Measurements from ENCODE around the gene HECA.
A peak's percentile ranks its signal among the peaks of the same experiment; 100 is the strongest.

The HECA gene

DNA sequence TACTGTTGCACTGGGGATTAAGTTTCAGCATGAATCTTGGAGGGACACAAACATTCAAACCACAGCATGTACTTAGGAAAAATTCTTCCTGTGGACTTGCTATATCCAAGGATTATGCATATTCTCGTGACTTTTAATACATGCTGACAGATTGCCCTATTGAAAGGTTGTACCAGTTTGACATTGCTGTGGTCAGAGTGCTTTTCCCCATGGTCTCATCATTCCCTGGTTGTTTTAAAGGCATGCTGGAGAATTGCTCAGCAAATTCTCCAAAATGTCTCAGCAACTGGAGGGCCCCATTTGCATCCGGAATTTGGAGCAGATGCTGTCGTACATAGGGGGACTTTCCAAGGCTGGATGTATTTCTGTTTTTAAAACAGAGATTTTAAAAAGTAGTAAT, 7.4 kb downstream of the HECA start:
- FAIRE-seq, result no peak
- TF ChIP-seq TAF1 (IDR thresholded peaks at IDR 0.05; ENCODE audit: borderline replicate concordance, low read depth, low read length) (no peak), POLR2AphosphoS5 (IDR thresholded peaks at IDR 0.05; ENCODE audit: low read depth, low read length) (no peak), POLR2A (IDR thresholded peaks at IDR 0.05; ENCODE audit: low read depth, low read length) (no peak)

DNA sequence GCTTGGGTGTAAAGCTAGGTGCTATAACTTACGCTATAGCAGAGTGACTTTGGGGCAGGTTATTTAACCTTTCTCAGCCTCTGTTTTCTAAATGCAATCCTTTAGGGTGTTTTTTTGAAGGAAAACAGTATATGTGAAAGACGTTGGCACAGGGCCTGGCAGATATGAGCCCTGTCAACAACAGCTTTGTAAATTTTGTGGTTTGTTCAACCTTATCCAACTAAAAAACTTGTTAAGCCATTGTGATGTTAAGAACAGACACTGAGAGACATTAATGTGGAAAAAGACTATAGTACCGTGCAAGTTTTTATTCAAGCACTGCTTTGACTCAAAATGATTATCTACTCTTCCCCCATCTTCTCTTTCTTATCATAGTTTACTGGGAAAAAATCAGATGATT, 8.2 kb downstream of the HECA start:
- FAIRE-seq, result no peak
- no peak for DNase-seq (ENCODE audit: insufficient read length)
- TF ChIP-seq POLR2AphosphoS5 (IDR thresholded peaks at IDR 0.05; ENCODE audit: low read depth, low read length) (no peak), TAF1 (IDR thresholded peaks at IDR 0.05; ENCODE audit: borderline replicate concordance, low read depth, low read length) (no peak), POLR2A (IDR thresholded peaks at IDR 0.05; ENCODE audit: low read depth, low read length) (no peak)

More for the DNA sequence above, 7.4 kb downstream of the HECA start:
- no peak for DNase-seq (ENCODE audit: insufficient read length)

DNA sequence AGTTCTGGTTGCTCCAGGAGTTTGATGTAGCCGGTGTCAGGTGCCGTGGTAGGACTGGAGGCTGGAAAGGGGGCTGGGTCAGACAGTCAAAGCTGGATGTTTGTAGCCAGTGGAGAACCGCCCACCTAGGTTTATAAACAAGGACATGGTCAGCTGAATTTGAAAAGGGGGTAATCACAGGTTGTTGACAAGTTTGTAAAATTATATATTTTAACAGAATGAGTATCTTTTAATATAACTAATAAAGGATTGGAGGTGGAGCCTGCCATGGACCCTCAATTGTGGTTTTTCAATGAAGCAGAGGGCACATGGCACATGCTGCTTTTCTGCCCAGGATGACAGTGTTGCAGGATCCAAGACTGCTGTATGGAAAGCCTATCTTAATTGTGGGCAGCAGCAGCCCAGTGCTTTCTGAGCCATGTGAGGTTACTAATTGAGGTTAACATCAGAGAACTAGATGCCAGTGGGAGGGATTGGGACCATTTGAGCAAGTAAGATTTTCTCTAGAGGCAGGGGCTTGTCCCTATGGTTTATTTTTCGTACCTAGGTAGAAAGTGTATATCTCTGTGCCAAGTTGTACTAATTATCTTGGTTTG, 9.7 kb downstream of the HECA start:
- TF ChIP-seq TAF1 (IDR thresholded peaks at IDR 0.05; ENCODE audit: borderline replicate concordance, low read depth, low read length) (no peak), POLR2A (IDR thresholded peaks at IDR 0.05; ENCODE audit: low read depth, low read length) (no peak), POLR2AphosphoS5 (IDR thresholded peaks at IDR 0.05; ENCODE audit: low read depth, low read length) (no peak)
- DNase-seq (ENCODE audit: insufficient read length) (no peak), FAIRE-seq (peak; percentile 70)

DNA sequence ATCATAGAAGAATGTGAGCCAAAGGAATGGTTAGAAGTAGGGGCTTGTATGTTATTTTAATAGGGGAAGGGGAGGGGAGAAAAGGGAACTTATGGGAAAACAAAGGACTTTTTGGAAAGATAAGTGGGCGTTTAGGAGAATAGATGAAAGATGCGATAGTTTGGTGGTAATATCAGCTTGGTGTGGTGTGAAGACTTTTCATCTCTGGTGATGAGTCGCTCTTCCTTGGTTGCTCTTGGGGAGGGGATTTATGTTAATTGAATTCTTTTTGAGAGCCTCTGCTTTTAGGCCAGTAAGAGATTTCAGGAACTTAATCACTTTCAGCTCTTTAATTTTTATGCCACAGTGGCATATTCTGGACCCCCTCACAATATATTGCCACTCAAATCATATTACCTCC, 10.8 kb downstream of the HECA start:
- FAIRE-seq (no peak), DNase-seq (ENCODE audit: insufficient read length) (no peak)
- TF ChIP-seq POLR2AphosphoS5 (IDR thresholded peaks at IDR 0.05; ENCODE audit: low read depth, low read length), result no peak
- TF ChIP-seq TAF1 (IDR thresholded peaks at IDR 0.05; ENCODE audit: borderline replicate concordance, low read depth, low read length), result no peak
- TF ChIP-seq POLR2A (IDR thresholded peaks at IDR 0.05; ENCODE audit: low read depth, low read length), result no peak

DNA sequence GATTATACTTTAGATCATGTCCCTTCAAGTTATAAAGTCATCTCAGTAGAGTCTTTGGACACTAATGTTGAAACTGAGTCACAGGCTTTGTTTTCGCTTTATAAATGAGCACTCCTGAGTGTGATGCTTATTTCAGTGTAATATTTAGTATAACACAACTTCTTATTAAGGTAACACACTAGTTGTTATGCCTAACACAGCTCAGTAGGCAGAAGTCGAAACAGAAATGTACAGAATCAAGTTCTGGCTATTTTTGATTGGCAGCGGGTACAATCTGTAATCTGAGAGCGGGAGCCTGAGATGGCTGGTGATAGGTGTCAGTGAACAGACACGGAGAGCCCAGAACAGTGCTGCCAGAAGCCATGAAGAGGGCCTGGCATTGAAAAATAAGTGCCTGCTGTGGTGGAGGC, 11.4 kb downstream of the HECA start:
- DNase-seq (ENCODE audit: insufficient read length), result no peak
- no peak for FAIRE-seq
- no peak for TF ChIP-seq TAF1 (IDR thresholded peaks at IDR 0.05; ENCODE audit: borderline replicate concordance, low read depth, low read length)
- no peak for TF ChIP-seq POLR2AphosphoS5 (IDR thresholded peaks at IDR 0.05; ENCODE audit: low read depth, low read length)
- no peak for TF ChIP-seq POLR2A (IDR thresholded peaks at IDR 0.05; ENCODE audit: low read depth, low read length)

DNA sequence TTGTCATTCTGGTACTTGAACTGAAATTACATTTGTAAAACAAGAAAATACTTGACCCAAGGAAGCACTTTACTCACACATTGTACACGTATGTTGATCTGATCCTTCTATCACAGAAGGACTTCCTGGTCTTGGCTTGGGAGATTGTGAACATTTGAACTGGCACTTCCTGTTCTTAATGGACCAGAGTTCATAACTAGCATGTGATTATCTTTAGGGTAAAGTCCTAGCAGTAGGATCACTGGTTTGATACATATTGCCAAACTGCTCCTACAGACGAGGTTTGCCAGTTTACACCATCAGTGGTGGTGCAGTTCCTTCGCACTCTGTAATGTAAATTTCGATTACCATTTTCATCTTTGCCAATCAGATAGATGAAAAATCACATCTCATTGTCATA, 12.7 kb downstream of the HECA start:
- DNase-seq (ENCODE audit: insufficient read length) (no peak), FAIRE-seq (no peak)
- TF ChIP-seq POLR2AphosphoS5 (IDR thresholded peaks at IDR 0.05; ENCODE audit: low read depth, low read length) (no peak), POLR2A (IDR thresholded peaks at IDR 0.05; ENCODE audit: low read depth, low read length) (no peak), TAF1 (IDR thresholded peaks at IDR 0.05; ENCODE audit: borderline replicate concordance, low read depth, low read length) (no peak)

DNA sequence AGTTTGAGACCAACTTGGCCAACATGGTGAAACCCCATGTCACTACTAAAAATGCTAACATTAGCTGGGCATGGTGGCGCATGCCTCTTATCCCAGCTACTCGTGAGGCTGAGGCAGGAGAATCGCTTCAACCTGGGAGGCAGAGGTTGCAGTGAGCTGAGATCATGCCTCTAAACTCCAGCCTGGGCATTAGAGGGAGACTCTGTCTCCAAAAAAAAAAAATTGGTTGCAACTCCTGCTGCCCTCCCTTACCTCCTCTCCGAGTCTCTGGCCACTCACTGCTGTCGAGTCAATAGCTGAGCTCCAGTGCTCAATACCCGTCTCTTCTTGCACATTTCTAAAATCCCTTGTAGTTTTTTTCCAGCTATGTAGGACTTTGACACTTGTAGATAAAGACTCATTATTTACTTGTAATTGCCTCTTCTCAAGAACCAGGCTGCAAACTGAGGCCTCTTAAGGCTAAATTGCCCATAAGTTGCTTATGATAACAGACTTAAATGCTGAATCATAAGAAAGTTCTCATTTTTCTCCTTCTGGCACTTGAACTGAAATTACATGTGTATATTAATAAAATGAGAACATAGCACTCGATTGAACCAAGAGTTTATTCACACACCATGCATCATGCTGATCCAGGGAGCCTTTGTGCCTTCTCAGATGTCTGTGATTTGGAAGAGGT, 13.8 kb downstream of the HECA start:
- DNase-seq (ENCODE audit: insufficient read length), result no peak
- FAIRE-seq, result no peak
- TF ChIP-seq POLR2A (IDR thresholded peaks at IDR 0.05; ENCODE audit: low read depth, low read length) (no peak), TAF1 (IDR thresholded peaks at IDR 0.05; ENCODE audit: borderline replicate concordance, low read depth, low read length) (no peak)

DNA sequence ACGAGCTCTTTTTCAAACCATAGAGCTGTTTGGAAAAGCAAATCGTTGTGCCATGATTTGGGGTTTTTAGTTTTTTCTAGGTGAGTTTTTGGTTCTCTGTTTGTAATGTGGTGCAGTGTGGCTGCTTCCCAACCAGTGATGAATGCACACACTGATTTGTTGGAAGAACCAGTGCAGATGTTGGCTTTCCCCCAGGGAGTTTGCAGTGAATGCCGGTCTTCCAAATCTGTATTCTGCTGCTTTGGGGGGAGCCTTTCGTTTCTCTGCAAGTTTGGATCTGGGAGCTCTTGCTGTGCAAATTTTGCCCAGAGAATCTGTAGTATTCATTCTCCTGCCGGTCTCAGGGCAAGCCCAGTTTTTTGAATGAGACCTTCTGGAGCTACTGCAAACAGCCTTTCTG, 14.5 kb downstream of the HECA start:
- FAIRE-seq (no peak), DNase-seq (ENCODE audit: insufficient read length) (no peak)
- TF ChIP-seq TAF1 (IDR thresholded peaks at IDR 0.05; ENCODE audit: borderline replicate concordance, low read depth, low read length) (no peak), POLR2AphosphoS5 (IDR thresholded peaks at IDR 0.05; ENCODE audit: low read depth, low read length) (no peak), POLR2A (IDR thresholded peaks at IDR 0.05; ENCODE audit: low read depth, low read length) (no peak)

DNA sequence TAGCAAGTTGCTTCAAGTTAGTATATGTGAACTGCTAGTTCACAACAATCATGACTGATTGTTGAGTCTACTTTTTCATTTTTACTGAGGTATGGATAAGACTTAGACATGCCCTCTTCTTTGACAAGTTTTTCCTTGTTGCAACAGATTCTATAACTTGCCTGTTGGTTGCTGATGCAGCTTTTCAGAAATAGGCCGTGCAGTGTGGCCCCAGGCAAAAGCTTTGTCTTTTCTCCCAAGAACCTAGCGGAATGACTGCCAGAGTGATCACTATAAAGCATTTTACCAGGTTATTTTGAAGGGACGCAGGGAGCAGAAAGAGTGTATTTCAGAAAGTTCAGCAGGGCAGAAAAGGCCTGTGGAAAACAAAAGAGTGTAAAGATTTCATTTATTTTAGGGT, 16.0 kb downstream of the HECA start:
- FAIRE-seq (no peak), DNase-seq (ENCODE audit: insufficient read length) (no peak)
- TF ChIP-seq POLR2AphosphoS5 (IDR thresholded peaks at IDR 0.05; ENCODE audit: low read depth, low read length), result no peak
- TF ChIP-seq TAF1 (IDR thresholded peaks at IDR 0.05; ENCODE audit: borderline replicate concordance, low read depth, low read length), result no peak
- TF ChIP-seq POLR2A (IDR thresholded peaks at IDR 0.05; ENCODE audit: low read depth, low read length), result no peak

DNA sequence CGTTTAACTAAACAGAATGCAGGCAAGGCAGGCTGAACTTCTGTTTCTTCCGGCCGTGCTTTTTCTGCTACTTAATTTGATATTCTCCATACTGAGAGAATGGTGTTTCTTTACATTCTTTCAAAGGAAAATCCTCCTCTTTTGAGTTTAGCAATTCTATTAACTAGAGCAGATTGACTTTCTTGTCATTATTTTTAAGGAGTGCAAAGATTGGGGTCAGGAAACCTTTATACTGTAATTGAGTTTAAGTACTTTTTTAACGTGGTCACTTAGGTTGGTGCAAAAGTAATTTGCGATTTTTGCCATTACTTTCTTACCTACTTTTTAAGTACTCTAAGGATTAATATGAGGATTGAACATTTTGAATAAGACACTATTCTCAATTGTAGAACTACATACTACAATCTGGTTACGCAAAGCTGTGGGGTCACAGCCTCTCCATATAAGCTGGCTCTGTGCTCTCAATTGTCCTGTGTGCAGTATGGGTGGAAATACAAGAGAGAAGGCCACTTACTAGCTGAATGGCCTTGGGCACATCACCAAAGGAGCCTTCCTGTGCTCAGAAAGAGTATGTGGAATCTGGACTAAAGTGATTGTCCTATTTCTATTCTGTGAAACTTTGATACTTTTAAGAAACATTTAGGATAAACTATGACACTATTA, 16.7 kb downstream of the HECA start:
- FAIRE-seq, result no peak
- TF ChIP-seq TAF1 (IDR thresholded peaks at IDR 0.05; ENCODE audit: borderline replicate concordance, low read depth, low read length) (no peak), POLR2AphosphoS5 (IDR thresholded peaks at IDR 0.05; ENCODE audit: low read depth, low read length) (no peak), POLR2A (IDR thresholded peaks at IDR 0.05; ENCODE audit: low read depth, low read length) (no peak)
- DNase-seq (ENCODE audit: insufficient read length), result no peak

DNA sequence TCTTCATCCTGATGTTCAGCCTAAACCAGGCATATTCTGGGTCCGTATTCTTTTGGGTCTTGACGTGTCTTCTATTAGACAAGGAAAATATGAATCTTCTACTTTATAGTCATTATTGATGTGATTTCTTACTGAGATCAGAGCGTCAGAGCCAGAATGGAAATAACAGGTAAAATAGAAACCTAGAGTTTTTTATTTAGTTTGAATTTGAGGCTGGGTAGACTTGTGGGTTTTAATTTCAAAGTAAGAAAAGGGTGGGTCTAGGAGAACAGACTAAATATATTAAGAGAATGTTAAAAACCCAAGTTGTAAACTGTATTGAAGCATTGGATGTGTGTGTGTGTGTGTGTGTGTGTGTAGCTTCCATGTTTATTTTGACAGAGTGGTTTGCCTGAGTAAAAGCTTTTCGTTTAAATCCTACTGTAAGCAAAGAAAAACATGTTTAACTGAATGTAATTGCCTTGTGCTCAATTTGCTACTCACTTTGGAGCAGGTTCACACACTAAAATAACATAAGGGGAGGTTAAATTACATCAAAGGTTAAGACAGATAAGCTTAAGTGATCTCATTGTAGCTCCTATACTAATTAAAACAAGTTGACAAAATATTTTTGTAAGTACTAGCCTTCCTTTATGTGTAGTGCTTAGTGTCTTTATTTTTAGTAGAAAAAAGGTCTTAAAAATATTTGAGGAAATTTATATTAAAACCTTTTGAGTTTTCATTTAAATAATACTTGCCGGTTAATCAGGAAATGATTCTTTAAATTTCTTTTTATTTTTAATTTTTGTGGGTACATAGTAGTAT, 17.4 kb downstream of the HECA start:
- DNase-seq (ENCODE audit: insufficient read length) (no peak), FAIRE-seq (no peak)
- TF ChIP-seq POLR2AphosphoS5 (IDR thresholded peaks at IDR 0.05; ENCODE audit: low read depth, low read length) (no peak), POLR2A (IDR thresholded peaks at IDR 0.05; ENCODE audit: low read depth, low read length) (no peak), TAF1 (IDR thresholded peaks at IDR 0.05; ENCODE audit: borderline replicate concordance, low read depth, low read length) (no peak)
